PC-3 (cell line): ENCODE results near the gene TCERG1L. TPM values are rescaled to one million over a fixed set of nuclear protein-coding genes. Genes with fewer than 3 reads are reported as not detected.

Source experiments
- ATAC-seq: fragments of 200-7000 bp; cut with Tn5 transposase; 2 replicates; pipeline ENCODE4 v1.9.1; 2020; ENCODE audit warnings: mild to moderate bottlenecking, moderate library complexity
- BruUV-seq: library from RNA; stranded (reverse); fragments of 400-500 nt; replicated peaks from 2 replicates; lab custom pipeline; 2021; lab: Mats Ljungman, UMichigan
- CTCF ChIA-PET: fragments of 300-600 bp; sonication (Branson Sonifier 250); formaldehyde crosslinking; loops from one replicate; lab custom pipeline; 2022; ENCODE audit warnings: antibody characterized with exemption; lab: Charles Lee
- POLR2A ChIA-PET: fragments of 300-600 bp; sonication (Branson Sonifier 250); formaldehyde crosslinking; loops from one replicate; lab custom pipeline; 2022; ENCODE audit warnings: antibody characterized with exemption; ENCODE audit not compliant: unreplicated experiment; lab: Charles Lee
- DNase-seq: peaks from one replicate; pipeline ENCODE4 v3.0.0-alpha.2; 2015
- H2AFZ ChIP-seq: fragments of 300-600 bp; sonication (generic); 2 replicates; pipeline ENCODE4 v1.6.0; 2016; ENCODE audit warnings: antibody characterized with exemption, low read length
- H3F3A ChIP-seq: fragments of 300-600 bp; sonication (generic); one replicate; pipeline ENCODE4 v1.6.0; 2017; ENCODE audit warnings: antibody characterized with exemption, low read length, control low read depth, mild to moderate bottlenecking; ENCODE audit not compliant: unreplicated experiment
- H3K27ac ChIP-seq: fragments of 300-600 bp; sonication (generic); 2 replicates; pipeline ENCODE4 v1.5.1; 2016; ENCODE audit warnings: mild to moderate bottlenecking, low read length
- H3K27me3 ChIP-seq: fragments of 300-600 bp; sonication (generic); 2 replicates; pipeline ENCODE4 v1.6.1; 2016; ENCODE audit warnings: low read length, mixed read lengths
- H3K36me3 ChIP-seq: fragments of 300-600 bp; sonication (generic); 2 replicates; pipeline ENCODE4 v1.6.1; 2016; ENCODE audit warnings: low read depth, mixed run types, low read length, mixed read lengths
- H3K4me1 ChIP-seq: fragments of 300-600 bp; sonication (generic); 2 replicates; pipeline ENCODE4 v1.5.1; 2016; ENCODE audit warnings: low read length; ENCODE audit not compliant: insufficient read depth
- H3K4me2 ChIP-seq: fragments of 300-600 bp; sonication (generic); 2 replicates; pipeline ENCODE4 v1.6.0; 2016; ENCODE audit warnings: low read length
- H3K4me3 ChIP-seq: fragments of 300-600 bp; sonication (generic); 2 replicates; pipeline ENCODE4 v1.5.1; 2016; ENCODE audit warnings: mild to moderate bottlenecking, low read length, mixed read lengths
- H3K79me2 ChIP-seq: fragments of 300-600 bp; sonication (generic); 2 replicates; pipeline ENCODE4 v1.6.1; 2017; ENCODE audit warnings: low read length, mixed read lengths
- H3K9ac ChIP-seq: fragments of 300-600 bp; sonication (generic); 2 replicates; pipeline ENCODE4 v1.6.0; 2016; ENCODE audit warnings: mild to moderate bottlenecking, low read length
- H3K9me2 ChIP-seq: fragments of 300-600 bp; sonication (generic); replicated peaks from 2 replicates; pipeline ENCODE4 v1.6.1; 2016; ENCODE audit warnings: mixed run types, low read length, mixed read lengths
- H3K9me3 ChIP-seq: fragments of 300-600 bp; sonication (generic); 2 replicates; pipeline ENCODE4 v1.6.1; 2016; ENCODE audit warnings: low read length, mixed read lengths
- H4K20me1 ChIP-seq: fragments of 300-600 bp; sonication (generic); 2 replicates; pipeline ENCODE4 v1.6.1; 2016; ENCODE audit warnings: low read length, mixed read lengths
- CTCF ChIP-seq: fragments of 300-600 bp; sonication (generic); conservative IDR thresholded peaks from 2 replicates; pipeline ENCODE4 v1.5.1; 2017; ENCODE audit warnings: antibody characterized with exemption, low read depth, mild to moderate bottlenecking, low read length
- EZH2 ChIP-seq: fragments of 300-600 bp; sonication (generic); IDR thresholded peaks from one replicate; pipeline ENCODE4 v1.6.1; 2017; ENCODE audit warnings: antibody characterized with exemption, mild to moderate bottlenecking, low read length; ENCODE audit not compliant: unreplicated experiment
- EZH2phosphoT487 ChIP-seq: fragments of 300-600 bp; sonication (generic); IDR thresholded peaks from 2 replicates; pipeline ENCODE4 v1.6.1; 2018; ENCODE audit warnings: mild to moderate bottlenecking, antibody characterized with exemption, low read length, borderline replicate concordance
- intact Hi-C: fragments of 100-400 bp; cut with micrococcal nuclease; formaldehyde crosslinking; loops from 2 replicates; pipeline ENCODE4 v1.9.0; 2023
- total RNA-seq: library from RNA; depleted of rRNA; stranded (reverse); fragments of >200 nt; gene quantifications from 2 replicates; pipeline ENCODE4 v1.2.3, GENCODE V29; 2014

TCERG1L gene
- total RNA-seq, 1 experiment from 2014 or later = not detected

- Histone ChIP-seq H3F3A (no peaks in the 10 kb centered on the region), H3K79me2 (no peaks in the 10 kb centered on the region), H3K9me2 (no peaks in the 10 kb centered on the region), H3K4me1 (no peaks in the 10 kb centered on the region), H2AFZ (no peak overlapping the region), H3K27ac (no peak overlapping the region), H3K36me3 (no peaks in the 10 kb centered on the region), H3K9ac (no peak overlapping the region), H3K9me3 (no peaks in the 10 kb centered on the region), H3K4me2 (no peak overlapping the region), H4K20me1 (no peaks in the 10 kb centered on the region), H3K4me3 (no peak overlapping the region), H3K27me3 (no peaks in the 10 kb centered on the region)
- TF ChIP-seq EZH2phosphoT487 (no peak), CTCF (no peak), EZH2 (no peak)
- ATAC-seq = no peak
- ChIA-PET POLR2A (no interaction called here), CTCF (no interaction called here)
- DNase-seq = no peak
- intact Hi-C loops = no loop called here
- no TSS peak for BruUV-seq
Measured at GRCh38 chr10:131233611-131234258, 77.8 kb downstream of the TCERG1L start.

GRCh38 chr10:131231965-131232541 lies 79.5 kb downstream of the TCERG1L start:
- no peaks in the 10 kb centered on the region for H3K27me3 ChIP-seq
- ChIA-PET CTCF (no interaction called here), POLR2A (no interaction called here)
- H3K9me2 ChIP-seq = no peaks in the 10 kb centered on the region
- intact Hi-C loops = no loop called here
- H3F3A ChIP-seq = no peaks in the 10 kb centered on the region
- no peaks in the 10 kb centered on the region for H3K9me3 ChIP-seq
- H3K9ac ChIP-seq = no peak overlapping the region
- no peaks in the 10 kb centered on the region for H3K36me3 ChIP-seq
- no peak overlapping the region for H2AFZ ChIP-seq
- H3K4me3 ChIP-seq = no peak overlapping the region
- H3K27ac ChIP-seq = no peak overlapping the region
- H3K4me1 ChIP-seq = no peaks in the 10 kb centered on the region
- TF ChIP-seq EZH2 = no peak
- no peak for TF ChIP-seq CTCF
- no peak for TF ChIP-seq EZH2phosphoT487
- no peak overlapping the region for H3K4me2 ChIP-seq
- ATAC-seq = no peak
- BruUV-seq = no TSS peak
- H3K79me2 ChIP-seq = no peaks in the 10 kb centered on the region
- no peaks in the 10 kb centered on the region for H4K20me1 ChIP-seq
- DNase-seq = no peak

- intact Hi-C loops = no loop called here
- no peak for TF ChIP-seq EZH2
- no peak for TF ChIP-seq CTCF
- no peak for TF ChIP-seq EZH2phosphoT487
- ChIA-PET CTCF (no interaction called here), POLR2A (no interaction called here)
- Histone ChIP-seq H3K27ac (no peak overlapping the region), H3K27me3 (no peaks in the 10 kb centered on the region), H3K36me3 (no peaks in the 10 kb centered on the region), H3K4me1 (no peaks in the 10 kb centered on the region), H3K9me2 (no peaks in the 10 kb centered on the region), H3K4me2 (no peak overlapping the region), H3K4me3 (no peak overlapping the region), H2AFZ (no peak overlapping the region), H3K79me2 (no peaks in the 10 kb centered on the region), H3F3A (no peaks in the 10 kb centered on the region), H3K9me3 (no peaks in the 10 kb centered on the region), H3K9ac (no peak overlapping the region), H4K20me1 (no peaks in the 10 kb centered on the region)
- no TSS peak for BruUV-seq
- no peak for DNase-seq
- ATAC-seq = no peak
Measured at GRCh38 chr10:131231323-131231964, 80.1 kb downstream of the TCERG1L start.
